Measurements from ENCODE around the gene ALDOA.

- TF ChIP-seq GATA2 (IDR thresholded peaks at IDR 0.05; ENCODE audit: low read depth, low read length) (no peak), GATA3 (IDR thresholded peaks at IDR 0.05; ENCODE audit: low read depth, low read length) (no peak)
Measured at GRCh38 chr16:30104090-30104489, 38.5 kb downstream of the ALDOA start.
